Astrocyte (in vitro differentiated cells and primary cell): ENCODE measurements around the gene FANCI.

Experiments used
- EZH2 ChIP-seq: IDR thresholded peaks from 2 replicates; pipeline ENCODE4 v1.6.1; 2012; ENCODE audit warnings: mild to moderate bottlenecking, low read length, inconsistent platforms; ENCODE audit not compliant: insufficient read depth
- TF ChIP-seq, protein P1 (sequence below): IDR thresholded peaks from 2 replicates; pipeline ENCODE4 v1.5.1; 2011; ENCODE audit warnings: low read depth, mild to moderate bottlenecking, inconsistent platforms, low read length, moderate library complexity; ENCODE audit not compliant: insufficient read depth

DNA sequence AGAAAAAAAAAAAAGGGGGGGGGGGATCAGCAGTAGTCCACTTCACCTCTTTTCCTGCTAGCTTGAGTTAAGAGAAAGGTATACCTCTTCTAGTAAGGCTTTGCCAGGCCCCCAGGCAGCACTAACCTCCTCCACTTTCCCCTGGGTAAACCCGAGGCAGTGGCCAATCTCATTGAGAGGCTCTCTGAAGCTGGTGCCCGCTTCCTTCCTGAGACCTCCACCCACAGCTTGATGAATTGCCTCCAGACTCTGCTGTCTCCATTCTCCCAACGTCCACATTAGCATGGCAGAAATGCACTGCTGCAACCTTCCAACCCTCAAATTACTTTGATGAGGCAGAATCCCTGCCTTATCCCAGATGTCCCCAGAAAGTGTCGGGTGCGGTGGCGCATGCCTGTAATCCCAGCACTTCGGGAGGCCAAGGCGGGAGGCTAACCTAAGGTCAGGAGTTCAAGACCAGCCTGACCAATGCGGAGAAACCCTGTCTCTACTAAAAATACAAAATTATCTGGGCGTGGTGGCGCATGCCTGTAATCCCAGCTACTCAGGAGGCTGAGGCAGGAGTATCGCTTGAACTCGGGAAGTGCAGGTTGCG, 37.7 kb upstream of the FANCI start:
- TF ChIP-seq, protein P1, sequence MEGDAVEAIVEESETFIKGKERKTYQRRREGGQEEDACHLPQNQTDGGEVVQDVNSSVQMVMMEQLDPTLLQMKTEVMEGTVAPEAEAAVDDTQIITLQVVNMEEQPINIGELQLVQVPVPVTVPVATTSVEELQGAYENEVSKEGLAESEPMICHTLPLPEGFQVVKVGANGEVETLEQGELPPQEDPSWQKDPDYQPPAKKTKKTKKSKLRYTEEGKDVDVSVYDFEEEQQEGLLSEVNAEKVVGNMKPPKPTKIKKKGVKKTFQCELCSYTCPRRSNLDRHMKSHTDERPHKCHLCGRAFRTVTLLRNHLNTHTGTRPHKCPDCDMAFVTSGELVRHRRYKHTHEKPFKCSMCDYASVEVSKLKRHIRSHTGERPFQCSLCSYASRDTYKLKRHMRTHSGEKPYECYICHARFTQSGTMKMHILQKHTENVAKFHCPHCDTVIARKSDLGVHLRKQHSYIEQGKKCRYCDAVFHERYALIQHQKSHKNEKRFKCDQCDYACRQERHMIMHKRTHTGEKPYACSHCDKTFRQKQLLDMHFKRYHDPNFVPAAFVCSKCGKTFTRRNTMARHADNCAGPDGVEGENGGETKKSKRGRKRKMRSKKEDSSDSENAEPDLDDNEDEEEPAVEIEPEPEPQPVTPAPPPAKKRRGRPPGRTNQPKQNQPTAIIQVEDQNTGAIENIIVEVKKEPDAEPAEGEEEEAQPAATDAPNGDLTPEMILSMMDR: no peak
- no peak for TF ChIP-seq EZH2
